Fibroblast of skin of right biceps (primary cell): ENCODE results near the gene RITA1.

Source experiments
- DNase-seq: peaks from one replicate; pipeline ENCODE4 v3.0.0-alpha.2; 2013

Gene RITA1

GRCh38 chr12:113232089-113232839 lies 46.7 kb downstream of the RITA1 start:
- DNase-seq: no peak

DNA sequence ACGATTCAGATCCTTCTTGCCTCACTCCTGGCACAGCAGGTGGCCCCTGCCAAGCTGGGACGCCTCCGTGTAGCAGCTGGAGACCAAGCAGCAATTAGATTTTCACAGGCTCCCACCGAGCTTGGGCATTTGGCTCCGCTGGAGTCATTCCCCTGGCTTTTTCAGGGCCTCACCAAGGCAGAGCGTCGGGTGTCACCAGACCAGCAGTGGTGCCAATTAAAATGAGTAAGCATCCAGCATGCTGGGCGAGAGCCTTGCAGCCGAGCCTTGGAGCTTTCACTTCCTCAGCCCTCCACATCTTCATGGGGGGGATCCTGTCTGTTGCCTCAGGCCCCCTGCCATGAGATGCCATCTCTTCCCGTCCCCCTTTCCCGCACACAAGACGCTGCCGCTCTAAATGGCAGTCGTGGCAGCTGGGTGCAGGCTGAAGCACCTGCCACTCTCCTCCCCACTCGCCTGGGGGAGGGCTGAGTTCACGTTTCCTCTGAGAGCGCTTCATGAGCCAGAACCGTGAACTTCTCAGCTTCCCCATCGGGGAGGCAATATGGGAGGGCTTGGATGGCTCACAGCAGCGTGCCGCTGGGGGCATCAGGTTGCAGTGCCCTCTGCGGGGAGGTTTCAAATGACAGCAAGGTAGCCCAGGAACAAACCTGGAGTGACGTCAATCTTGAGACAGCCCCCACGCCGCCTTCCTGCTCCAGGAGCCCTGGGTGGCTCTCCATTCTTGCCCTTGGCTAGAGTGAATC lies 47.5 kb downstream of the RITA1 start:
- peak; percentile 32 for DNase-seq

GRCh38 chr12:113233967-113234366 lies 48.4 kb downstream of the RITA1 start:
- DNase-seq: no peak

- DNase-seq: no peak
Observed at GRCh38 chr12:113234483-113234882, 49.0 kb downstream of the RITA1 start.

DNA sequence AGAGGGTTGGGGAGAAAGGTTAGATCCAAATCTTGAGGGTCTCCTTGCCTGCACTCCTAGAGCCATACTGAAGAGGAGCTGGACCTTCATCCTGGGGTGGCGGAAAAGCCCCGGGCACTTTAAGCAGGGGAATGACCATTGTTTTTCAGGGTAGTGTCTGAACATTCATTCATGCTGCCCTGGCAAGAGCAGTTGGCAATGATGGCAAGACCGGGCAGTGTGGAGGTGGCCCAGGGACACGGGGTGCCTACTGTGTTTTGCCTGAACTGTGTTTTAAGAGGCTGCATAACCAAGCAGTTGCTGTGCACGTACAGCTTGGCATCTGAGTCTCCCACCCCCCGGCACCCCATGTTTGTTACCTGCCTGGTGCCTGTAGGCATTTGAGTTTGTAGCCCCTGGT lies 50.5 kb downstream of the RITA1 start:
- no peak for DNase-seq

- no peak for DNase-seq
Observed at GRCh38 chr12:113236539-113237399, 51.2 kb downstream of the RITA1 start.

GRCh38 chr12:113237748-113238147 lies 52.2 kb downstream of the RITA1 start:
- no peak for DNase-seq

GRCh38 chr12:113238309-113238708 lies 52.8 kb downstream of the RITA1 start:
- no peak for DNase-seq

- DNase-seq: peak; percentile 8
Observed at GRCh38 chr12:113239288-113239771, 53.8 kb downstream of the RITA1 start.

DNA sequence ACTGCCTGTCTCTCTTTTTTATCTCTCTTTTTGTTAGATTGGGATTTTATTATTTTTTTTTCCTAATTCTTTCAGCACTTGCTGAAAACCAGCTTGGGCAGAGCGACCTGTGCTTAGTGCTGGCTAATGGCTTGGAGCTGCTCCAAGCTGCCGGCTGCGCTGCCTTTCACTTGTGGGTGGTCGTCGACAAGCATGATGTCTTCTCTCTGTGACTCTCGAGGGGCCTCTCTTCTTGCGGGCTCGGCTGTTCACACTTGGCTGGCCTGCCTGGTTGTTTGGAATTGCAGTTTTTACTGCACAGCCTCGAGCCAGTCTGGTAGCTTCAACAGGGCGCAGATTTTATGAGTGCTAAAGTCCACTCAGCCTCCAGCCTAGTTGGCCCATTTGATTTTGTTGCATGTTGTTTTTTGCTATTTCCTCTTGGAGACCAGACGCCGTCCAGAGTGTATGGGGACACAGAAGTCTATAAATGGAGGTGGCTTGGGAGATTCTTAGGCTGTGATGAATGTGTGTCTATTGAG lies 54.4 kb downstream of the RITA1 start:
- peak; percentile 28 for DNase-seq

GRCh38 chr12:113240395-113240794 lies 54.9 kb downstream of the RITA1 start:
- DNase-seq: no peak

DNA sequence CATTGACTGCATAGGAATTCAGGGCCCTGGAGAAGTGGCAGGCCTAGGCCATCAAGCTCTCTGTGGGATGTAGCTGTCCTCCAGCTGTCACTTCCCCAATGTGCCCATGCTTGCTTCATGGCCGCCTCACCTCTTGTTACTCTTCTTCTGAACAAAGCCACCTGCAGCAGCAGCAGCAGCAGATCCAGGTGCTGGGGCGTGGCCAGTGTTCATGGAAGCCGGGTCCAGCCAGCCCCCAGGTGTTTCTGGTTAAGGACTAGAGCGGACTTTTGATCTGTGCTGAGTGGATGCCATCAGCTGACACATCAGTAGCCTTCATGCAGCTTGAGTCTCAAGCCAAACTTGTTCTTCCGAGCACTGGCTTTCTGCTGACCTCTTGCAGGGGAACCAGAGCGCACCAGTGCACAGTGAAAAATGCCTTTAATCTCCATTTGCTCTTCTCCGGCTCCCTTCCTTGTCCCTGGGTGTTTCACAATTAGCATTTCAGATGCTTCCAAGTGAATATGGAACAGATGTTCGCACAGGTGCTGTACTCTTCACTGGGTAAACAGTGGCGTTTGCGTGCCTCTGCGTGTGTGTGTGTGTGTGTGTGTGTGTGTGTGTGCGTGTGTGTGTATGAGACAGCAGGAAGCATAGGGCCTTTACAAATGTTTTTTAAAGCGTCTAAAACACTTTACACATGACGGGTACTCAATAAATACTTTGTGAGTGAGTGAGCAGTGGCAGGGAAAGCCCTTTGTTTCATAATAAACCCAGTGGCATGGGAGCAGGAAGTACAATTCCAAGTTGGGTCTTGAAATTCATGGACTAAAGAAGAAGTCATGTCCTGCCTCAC lies 55.9 kb downstream of the RITA1 start:
- DNase-seq: peak; percentile 91
